ENCODE results near the gene BPIFB6. TPM values are rescaled to one million over a fixed set of nuclear protein-coding genes. Genes with fewer than 3 reads are reported as not detected.

The BPIFB6 gene
- total and polyA plus RNA-seq, 7 donors, result not detected

DNA sequence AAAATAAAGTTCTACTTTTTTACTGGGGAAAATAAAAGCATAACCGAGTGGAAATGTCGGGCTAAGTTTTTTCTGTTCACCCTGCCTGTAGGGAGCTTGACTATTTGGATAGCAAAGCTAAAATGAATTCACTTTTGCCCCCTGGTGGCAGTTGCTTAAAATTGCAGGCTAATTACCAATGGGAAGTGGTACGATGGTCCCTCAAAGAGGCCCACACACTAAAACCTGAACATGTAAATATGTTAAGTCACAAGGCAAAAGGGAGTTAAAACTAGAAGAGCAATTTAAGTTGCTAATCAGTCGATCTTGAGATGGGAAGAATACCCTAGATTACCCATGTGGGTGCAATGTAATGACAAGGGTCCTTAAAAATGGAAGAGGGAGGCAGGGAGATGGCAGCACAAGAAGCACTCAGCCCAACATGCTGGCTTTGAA lies 26.3 kb upstream of the BPIFB6 start:
- TF ChIP-seq, protein P1, sequence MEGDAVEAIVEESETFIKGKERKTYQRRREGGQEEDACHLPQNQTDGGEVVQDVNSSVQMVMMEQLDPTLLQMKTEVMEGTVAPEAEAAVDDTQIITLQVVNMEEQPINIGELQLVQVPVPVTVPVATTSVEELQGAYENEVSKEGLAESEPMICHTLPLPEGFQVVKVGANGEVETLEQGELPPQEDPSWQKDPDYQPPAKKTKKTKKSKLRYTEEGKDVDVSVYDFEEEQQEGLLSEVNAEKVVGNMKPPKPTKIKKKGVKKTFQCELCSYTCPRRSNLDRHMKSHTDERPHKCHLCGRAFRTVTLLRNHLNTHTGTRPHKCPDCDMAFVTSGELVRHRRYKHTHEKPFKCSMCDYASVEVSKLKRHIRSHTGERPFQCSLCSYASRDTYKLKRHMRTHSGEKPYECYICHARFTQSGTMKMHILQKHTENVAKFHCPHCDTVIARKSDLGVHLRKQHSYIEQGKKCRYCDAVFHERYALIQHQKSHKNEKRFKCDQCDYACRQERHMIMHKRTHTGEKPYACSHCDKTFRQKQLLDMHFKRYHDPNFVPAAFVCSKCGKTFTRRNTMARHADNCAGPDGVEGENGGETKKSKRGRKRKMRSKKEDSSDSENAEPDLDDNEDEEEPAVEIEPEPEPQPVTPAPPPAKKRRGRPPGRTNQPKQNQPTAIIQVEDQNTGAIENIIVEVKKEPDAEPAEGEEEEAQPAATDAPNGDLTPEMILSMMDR (IDR thresholded peaks at IDR 0.05), result peak; percentile 12
- DNase-seq (no peak), ATAC-seq (no peak)
- 53 to 54% (median 53%) methylated on average over 4 of the region's 4 CpGs for WGBS, 3 donors
- Histone ChIP-seq H3K27ac (no peak overlapping the region), H3K9me3 (no peaks in the 10 kb centered on the region), H3K4me1 (no peaks in the 10 kb centered on the region), H3K4me3 (no peak overlapping the region), H3K36me3 (ENCODE audit: insufficient read depth in 1 of 2, low read depth in 1 of 2) (no peaks in the 10 kb centered on the region), H3K27me3 (ENCODE audit: insufficient read depth in 3 of 3, low read length in 2 of 3) (peaks cover 0 to 4% (median 0%) of the 10 kb centered on the region in 3 donors)
- intact Hi-C loops (cut with DNase I), result no loop called here

GRCh38 chr20:33005908-33006775 lies 25.3 kb upstream of the BPIFB6 start:
- TF ChIP-seq, protein P1 (IDR thresholded peaks at IDR 0.05), result no peak
- no peaks in the 10 kb centered on the region for H3K9me3 ChIP-seq
- DNase-seq (no peak), ATAC-seq (no peak)
- intact Hi-C loops (cut with DNase I), result no loop called here
- no peak overlapping the region for H3K4me3 ChIP-seq
- no peaks in the 10 kb centered on the region for H3K4me1 ChIP-seq
- peaks cover 0 to 12% (median 0%) of the 10 kb centered on the region in 3 donors for H3K27me3 ChIP-seq (ENCODE audit: insufficient read depth in 3 of 3, low read length in 2 of 3)
- H3K27ac ChIP-seq, result no peak overlapping the region
- 60 to 71% (median 69%) methylated on average over 8 of the region's 8 CpGs for WGBS, 3 donors
- H3K36me3 ChIP-seq (ENCODE audit: insufficient read depth in 1 of 2, low read depth in 1 of 2), result no peaks in the 10 kb centered on the region

GRCh38 chr20:33006776-33007375 lies 24.6 kb upstream of the BPIFB6 start:
- Histone ChIP-seq H3K4me1 (no peaks in the 10 kb centered on the region), H3K27me3 (ENCODE audit: insufficient read depth in 3 of 3, low read length in 2 of 3) (peaks cover 0 to 14% (median 0%) of the 10 kb centered on the region in 3 donors), H3K27ac (no peak overlapping the region), H3K36me3 (ENCODE audit: insufficient read depth in 1 of 2, low read depth in 1 of 2) (no peaks in the 10 kb centered on the region), H3K4me3 (no peak overlapping the region), H3K9me3 (no peaks in the 10 kb centered on the region)
- WGBS, 3 donors, result 47 to 57% (median 54%) methylated on average over 8 of the region's 8 CpGs
- ATAC-seq (no peak), DNase-seq (peak in 1 of 2 donors; percentile 12)
- TF ChIP-seq, protein P1 (IDR thresholded peaks at IDR 0.05), result no peak
- intact Hi-C loops (cut with DNase I), result no loop called here

DNA sequence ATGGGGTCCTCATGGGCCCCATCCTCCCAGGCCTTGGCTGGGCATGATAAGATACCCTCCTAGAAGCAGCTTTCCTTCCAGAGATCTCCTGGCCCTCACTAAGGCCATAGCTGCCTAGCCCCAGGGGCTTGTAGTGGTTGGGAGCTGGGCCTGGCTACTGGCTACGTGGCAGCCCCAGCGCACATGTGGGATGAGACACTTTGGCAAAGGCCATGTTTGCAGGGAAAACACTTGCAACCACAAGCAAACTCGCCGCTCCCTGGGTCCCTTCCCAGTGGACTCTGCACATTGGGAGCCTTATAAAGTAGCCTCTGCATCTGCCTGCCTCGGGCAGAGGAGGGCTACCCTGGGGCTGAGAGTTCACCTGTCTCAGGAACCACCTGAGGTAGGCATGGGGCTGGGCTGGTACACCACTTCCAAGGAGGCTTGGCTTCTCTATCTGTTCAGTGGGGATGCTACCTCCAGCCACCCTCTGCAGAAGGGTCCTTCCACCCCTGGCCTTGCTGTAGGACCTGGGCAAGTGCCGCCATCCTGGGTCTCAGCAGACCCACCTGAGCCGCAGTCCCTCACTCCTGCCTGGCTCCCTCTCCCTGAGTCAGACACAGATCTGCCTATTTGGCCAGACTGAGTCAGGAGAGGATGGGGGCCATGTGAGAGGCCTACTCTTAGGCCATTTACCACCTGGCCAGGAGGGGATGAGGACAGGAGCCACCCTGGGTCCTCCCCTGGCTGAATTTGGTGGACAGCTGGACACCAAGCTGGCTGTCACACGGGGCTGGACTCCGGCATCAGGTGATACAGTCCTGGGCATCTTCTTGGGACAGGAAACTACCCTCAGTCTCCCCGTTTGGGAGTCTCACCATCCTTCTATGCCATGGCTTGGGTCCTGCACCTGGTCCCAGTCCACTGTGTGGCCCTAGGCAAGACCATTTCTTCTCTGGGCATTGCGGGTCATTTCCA lies 23.8 kb upstream of the BPIFB6 start, which contains the start of gene BPIFB2:
TSS of gene BPIFB2 (plus strand) at position 329 of the 960 bp plus-strand sequence. CDS start 871 bp downstream, outside the sequence.
- peak in 1 of 2 donors; percentile 29 for DNase-seq
- 79 to 80% (median 80%) methylated on average over 11 of the region's 11 CpGs for WGBS, 3 donors
- ATAC-seq, result no peak
- TF ChIP-seq, protein P1 (IDR thresholded peaks at IDR 0.05), result no peak
- Histone ChIP-seq H3K4me3 (no peak within 1 kb of the TSS), H3K27ac (no peak within 1 kb of the TSS), H3K9me3 (no peaks in the 10 kb centered on the region), H3K27me3 (ENCODE audit: insufficient read depth in 3 of 3, low read length in 2 of 3) (peaks cover 0 to 22% (median 0%) of the 10 kb centered on the region in 3 donors), H3K36me3 (ENCODE audit: insufficient read depth in 1 of 2, low read depth in 1 of 2) (no peaks in the 10 kb centered on the region), H3K4me1 (no peaks in the 10 kb centered on the region)
- intact Hi-C loops (cut with DNase I), result no loop called here
